Measurements from ENCODE around the gene GMDS.

Gene GMDS

DNA sequence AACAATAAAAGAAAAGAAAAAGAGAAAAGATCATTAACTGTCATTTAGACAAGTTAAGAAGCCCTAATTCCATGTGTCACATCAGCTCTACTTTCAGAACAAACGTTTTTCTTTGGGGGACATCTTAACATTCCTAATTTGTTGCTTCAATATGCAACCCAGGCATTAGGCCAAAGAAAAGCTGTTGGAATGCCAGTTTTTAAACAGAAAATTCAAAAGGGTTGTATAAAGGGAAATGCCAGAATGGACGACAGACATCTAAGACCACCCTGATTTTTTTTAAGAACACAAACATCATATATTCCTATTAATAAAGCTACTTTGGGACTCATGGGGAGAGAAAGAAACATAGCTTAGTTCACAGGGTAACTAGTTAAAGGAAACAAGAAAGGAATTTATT is 315.0 kb downstream of the GMDS start:
- no peak overlapping the region for H3K4me2 ChIP-seq (ENCODE audit: low read depth, low read length, poor library complexity, severe bottlenecking)

DNA sequence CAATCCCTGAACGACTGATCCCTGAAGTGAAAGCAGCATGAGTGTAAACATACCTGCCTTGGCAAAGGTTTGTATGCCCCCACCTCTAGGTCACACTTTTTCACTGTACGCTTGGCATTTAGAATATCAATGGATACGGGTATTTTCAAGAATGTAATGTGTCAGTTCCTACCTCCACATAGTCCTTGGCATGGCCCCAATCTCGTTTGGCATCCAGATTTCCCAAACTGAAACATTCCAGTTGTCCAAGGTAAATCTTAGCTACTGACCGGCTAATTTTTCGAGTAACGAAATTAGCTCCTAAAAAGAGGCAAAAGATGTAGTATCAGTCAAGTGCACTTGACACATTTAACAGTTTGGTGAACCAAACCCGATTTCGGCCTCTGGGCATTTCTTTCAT is 315.5 kb downstream of the GMDS start:
- Histone ChIP-seq H3K79me2 (ENCODE audit: insufficient read depth, low read length) (no peaks in the 10 kb centered on the region), H3K9me2 (replicated peaks; ENCODE audit: low read depth, low read length) (no peaks in the 10 kb centered on the region)

More for the DNA sequence above, 315.0 kb downstream of the GMDS start:
- Histone ChIP-seq H4K20me1 (ENCODE audit: insufficient read depth, low read length, poor library complexity, severe bottlenecking) (no peaks in the 10 kb centered on the region), H3K9me3 (ENCODE audit: insufficient read depth, low read depth, low read length) (no peaks in the 10 kb centered on the region), H3K9me2 (replicated peaks; ENCODE audit: low read depth, low read length) (no peaks in the 10 kb centered on the region), H3K79me2 (ENCODE audit: insufficient read depth, low read length) (no peaks in the 10 kb centered on the region), H3K36me3 (ENCODE audit: insufficient read depth, low read length) (no peaks in the 10 kb centered on the region; the same call in 1 of the 2 replicates), H2AFZ (ENCODE audit: low read length) (no peak overlapping the region), H3K27me3 (ENCODE audit: insufficient read depth, low read length, poor library complexity, severe bottlenecking) (no peaks in the 10 kb centered on the region), H3K9ac (ENCODE audit: low read depth, low read length, poor library complexity, severe bottlenecking) (no peak overlapping the region), H3K4me1 (ENCODE audit: insufficient read depth, low read length, poor library complexity, severe bottlenecking) (no peaks in the 10 kb centered on the region), H3K4me3 (ENCODE audit: low read length, poor library complexity, severe bottlenecking) (no peak overlapping the region), H3F3A (ENCODE audit: low read depth) (no peaks in the 10 kb centered on the region)
- TF ChIP-seq, protein P1, sequence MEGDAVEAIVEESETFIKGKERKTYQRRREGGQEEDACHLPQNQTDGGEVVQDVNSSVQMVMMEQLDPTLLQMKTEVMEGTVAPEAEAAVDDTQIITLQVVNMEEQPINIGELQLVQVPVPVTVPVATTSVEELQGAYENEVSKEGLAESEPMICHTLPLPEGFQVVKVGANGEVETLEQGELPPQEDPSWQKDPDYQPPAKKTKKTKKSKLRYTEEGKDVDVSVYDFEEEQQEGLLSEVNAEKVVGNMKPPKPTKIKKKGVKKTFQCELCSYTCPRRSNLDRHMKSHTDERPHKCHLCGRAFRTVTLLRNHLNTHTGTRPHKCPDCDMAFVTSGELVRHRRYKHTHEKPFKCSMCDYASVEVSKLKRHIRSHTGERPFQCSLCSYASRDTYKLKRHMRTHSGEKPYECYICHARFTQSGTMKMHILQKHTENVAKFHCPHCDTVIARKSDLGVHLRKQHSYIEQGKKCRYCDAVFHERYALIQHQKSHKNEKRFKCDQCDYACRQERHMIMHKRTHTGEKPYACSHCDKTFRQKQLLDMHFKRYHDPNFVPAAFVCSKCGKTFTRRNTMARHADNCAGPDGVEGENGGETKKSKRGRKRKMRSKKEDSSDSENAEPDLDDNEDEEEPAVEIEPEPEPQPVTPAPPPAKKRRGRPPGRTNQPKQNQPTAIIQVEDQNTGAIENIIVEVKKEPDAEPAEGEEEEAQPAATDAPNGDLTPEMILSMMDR (conservative IDR thresholded peaks at IDR 0.05; ENCODE audit: low read length) = no peak
- TF ChIP-seq EZH2phosphoT487 (IDR thresholded peaks at IDR 0.05; ENCODE audit: borderline replicate concordance) = no peak

DNA sequence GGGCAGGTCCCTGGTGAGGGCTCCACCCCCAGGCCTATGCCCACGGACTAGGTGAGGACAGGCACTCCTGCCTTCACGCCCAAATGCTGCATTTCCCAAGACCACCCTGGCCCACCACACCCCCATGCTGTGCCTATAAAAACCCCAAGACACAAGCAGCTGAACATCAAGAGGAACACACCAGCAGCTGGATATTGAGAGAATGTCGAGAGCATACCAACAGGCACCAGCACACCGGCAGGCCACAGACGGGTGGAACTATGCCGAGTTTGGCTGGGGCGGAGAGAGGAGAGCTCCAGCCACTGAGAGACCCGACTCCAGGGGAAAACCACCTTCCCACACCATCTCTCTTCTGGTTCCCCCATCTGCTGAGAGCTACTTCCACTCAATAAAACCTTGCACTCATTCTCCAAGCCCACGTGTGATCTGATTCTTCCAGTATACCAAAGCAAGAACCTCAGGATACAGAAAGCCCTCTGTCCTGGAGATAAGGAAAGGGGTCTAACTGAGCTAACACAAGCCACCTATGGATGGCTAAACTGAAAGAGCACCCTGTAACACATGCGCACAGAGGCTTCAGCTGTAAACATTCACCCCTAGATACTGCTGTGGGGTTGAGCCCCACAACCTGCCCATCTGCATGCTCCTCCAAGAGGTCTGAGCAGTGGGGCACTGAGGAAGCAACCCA is 319.5 kb downstream of the GMDS start:
- Histone ChIP-seq H3F3A (ENCODE audit: low read depth) (no peaks in the 10 kb centered on the region), H3K27me3 (ENCODE audit: insufficient read depth, low read length, poor library complexity, severe bottlenecking) (no peaks in the 10 kb centered on the region), H2AFZ (ENCODE audit: low read length) (no peak overlapping the region), H3K4me3 (ENCODE audit: low read length, poor library complexity, severe bottlenecking) (no peak overlapping the region), H3K9me3 (ENCODE audit: insufficient read depth, low read depth, low read length) (no peaks in the 10 kb centered on the region), H3K4me2 (ENCODE audit: low read depth, low read length, poor library complexity, severe bottlenecking) (no peak overlapping the region), H3K36me3 (ENCODE audit: insufficient read depth, low read length) (no peaks in the 10 kb centered on the region; the same call in 1 of the 2 replicates), H3K79me2 (ENCODE audit: insufficient read depth, low read length) (no peaks in the 10 kb centered on the region), H3K9ac (ENCODE audit: low read depth, low read length, poor library complexity, severe bottlenecking) (no peak overlapping the region), H4K20me1 (ENCODE audit: insufficient read depth, low read length, poor library complexity, severe bottlenecking) (no peaks in the 10 kb centered on the region), H3K4me1 (ENCODE audit: insufficient read depth, low read length, poor library complexity, severe bottlenecking) (peaks cover 8% of the 10 kb centered on the region), H3K9me2 (replicated peaks; ENCODE audit: low read depth, low read length) (no peaks in the 10 kb centered on the region)
- no peak for TF ChIP-seq EZH2phosphoT487 (IDR thresholded peaks at IDR 0.05; ENCODE audit: borderline replicate concordance)
- TF ChIP-seq, protein P1 (conservative IDR thresholded peaks at IDR 0.05; ENCODE audit: low read length) = no peak

More for the DNA sequence above, 315.5 kb downstream of the GMDS start:
- Histone ChIP-seq H3K36me3 (ENCODE audit: insufficient read depth, low read length) (no peaks in the 10 kb centered on the region; the same call in 1 of the 2 replicates), H4K20me1 (ENCODE audit: insufficient read depth, low read length, poor library complexity, severe bottlenecking) (no peaks in the 10 kb centered on the region), H3K4me3 (ENCODE audit: low read length, poor library complexity, severe bottlenecking) (no peak overlapping the region), H3F3A (ENCODE audit: low read depth) (no peaks in the 10 kb centered on the region), H2AFZ (ENCODE audit: low read length) (no peak overlapping the region), H3K9ac (ENCODE audit: low read depth, low read length, poor library complexity, severe bottlenecking) (no peak overlapping the region), H3K27me3 (ENCODE audit: insufficient read depth, low read length, poor library complexity, severe bottlenecking) (no peaks in the 10 kb centered on the region), H3K4me2 (ENCODE audit: low read depth, low read length, poor library complexity, severe bottlenecking) (no peak overlapping the region), H3K4me1 (ENCODE audit: insufficient read depth, low read length, poor library complexity, severe bottlenecking) (no peaks in the 10 kb centered on the region), H3K9me3 (ENCODE audit: insufficient read depth, low read depth, low read length) (no peaks in the 10 kb centered on the region)
- TF ChIP-seq EZH2phosphoT487 (IDR thresholded peaks at IDR 0.05; ENCODE audit: borderline replicate concordance) = no peak
- TF ChIP-seq, protein P1 (conservative IDR thresholded peaks at IDR 0.05; ENCODE audit: low read length) = no peak

All from Loucy (cell line).